IMR-90 (cell line): ENCODE results near the gene DIPK1B. TPM values are rescaled to one million over a fixed set of nuclear protein-coding genes. Genes with fewer than 3 reads are reported as not detected.

Experiments used
- ATAC-seq: fragments of 200-7000 bp; cut with Tn5 transposase; 2 replicates; pipeline ENCODE4 v1.9.1; 2020; ENCODE audit warnings: low read depth, mild to moderate bottlenecking, moderate library complexity
- BruUV-seq: library from RNA; stranded (reverse); fragments of 400-500 nt; replicated peaks from 2 replicates; lab custom pipeline; 2021; lab: Mats Ljungman, UMichigan
- CTCF ChIA-PET: fragments of 300-600 bp; formaldehyde crosslinking; extraction: SDS; loops from one replicate; lab custom pipeline; 2021; ENCODE audit warnings: antibody characterized with exemption; lab: Yijun Ruan, JAX
- POLR2A ChIA-PET: fragments of 300-600 bp; sonication (Branson Sonifier 250); formaldehyde crosslinking; loops from one replicate; lab custom pipeline; 2022; ENCODE audit warnings: antibody characterized with exemption; ENCODE audit not compliant: unreplicated experiment; lab: Charles Lee
- DNase-seq: peaks from one replicate; pipeline ENCODE4 v3.0.0; 2013
- H2AFZ ChIP-seq: replicated peaks from 2 replicates; pipeline ENCODE3; 2013; ENCODE audit warnings: low read length, mild to moderate bottlenecking; ENCODE audit not compliant: poor library complexity
- H2AK5ac ChIP-seq: 2 replicates; pipeline ENCODE4 v1.6.1; 2013; ENCODE audit warnings: low read depth, low read length, inconsistent platforms
- H2AK9ac ChIP-seq: replicated peaks from 2 replicates; pipeline ENCODE3; 2013; ENCODE audit warnings: mild to moderate bottlenecking, low read depth, low read length, moderate library complexity; ENCODE audit not compliant: poor library complexity
- H2BK120ac ChIP-seq: 2 replicates; pipeline ENCODE4 v1.6.1; 2013; ENCODE audit warnings: low read depth, low read length, inconsistent platforms
- H2BK15ac ChIP-seq: 3 replicates; pipeline ENCODE4 v1.6.1; 2013; ENCODE audit warnings: low read depth, low read length, inconsistent platforms
- H2BK20ac ChIP-seq: 2 replicates; pipeline ENCODE4 v1.6.1; 2013; ENCODE audit warnings: low read depth, mild to moderate bottlenecking, inconsistent platforms, low read length, moderate library complexity
- H2BK5ac ChIP-seq: 2 replicates; pipeline ENCODE4 v1.6.1; 2013; ENCODE audit warnings: mild to moderate bottlenecking, low read depth, low read length, inconsistent platforms; ENCODE audit not compliant: poor library complexity, severe bottlenecking
- H3K14ac ChIP-seq: replicated peaks from 2 replicates; pipeline ENCODE4 v1.6.1; 2013; ENCODE audit warnings: low read depth, low read length, inconsistent platforms
- H3K18ac ChIP-seq: 2 replicates; pipeline ENCODE4 v1.6.1; 2013; ENCODE audit warnings: low read depth, low read length, control low read depth
- H3K23ac ChIP-seq: 2 replicates; pipeline ENCODE4 v1.6.1; 2013; ENCODE audit warnings: low read depth, low read length, inconsistent platforms
- H3K27ac ChIP-seq: 2 replicates; pipeline ENCODE4 v1.5.1; 2013; ENCODE audit warnings: mild to moderate bottlenecking, control low read depth, low read length; ENCODE audit not compliant: insufficient read depth
- H3K27me3 ChIP-seq: 2 replicates; pipeline ENCODE4 v1.6.1; 2013; ENCODE audit warnings: low read length; ENCODE audit not compliant: control insufficient read depth, insufficient read depth
- H3K36me3 ChIP-seq: 2 replicates; pipeline ENCODE4 v1.6.1; 2013; ENCODE audit warnings: low read length, mixed read lengths; ENCODE audit not compliant: control insufficient read depth, insufficient read depth
- H3K4ac ChIP-seq: 2 replicates; pipeline ENCODE4 v1.6.1; 2013; ENCODE audit warnings: low read depth, low read length, inconsistent platforms
- H3K4me1 ChIP-seq: 2 replicates; pipeline ENCODE4 v1.6.1; 2013; ENCODE audit warnings: low read length, mixed read lengths; ENCODE audit not compliant: control insufficient read depth, insufficient read depth
- H3K4me2 ChIP-seq: 2 replicates; pipeline ENCODE4 v1.6.1; 2013; ENCODE audit warnings: low read depth, mild to moderate bottlenecking, control low read depth, low read length, moderate library complexity
- H3K4me3 ChIP-seq: 2 replicates; pipeline ENCODE4 v1.5.1; 2013; ENCODE audit warnings: low read depth, mild to moderate bottlenecking, control low read depth, low read length, moderate library complexity; ENCODE audit not compliant: insufficient read depth
- H3K56ac ChIP-seq: 2 replicates; pipeline ENCODE4 v1.6.1; 2013; ENCODE audit warnings: low read length, inconsistent platforms; ENCODE audit not compliant: insufficient read depth; ENCODE audit errors: extremely low read depth
- H3K79me1 ChIP-seq, 2 experiments: 2 replicates each; pipeline ENCODE4 v1.6.1; 2013; ENCODE audit warnings: low read length in 2 of 2, inconsistent platforms in 1 of 2, low read depth in 1 of 2
- H3K9ac ChIP-seq: 2 replicates; pipeline ENCODE4 v1.6.1; 2013; ENCODE audit warnings: low read depth, low read length, control low read depth
- H3K9me1 ChIP-seq: 2 replicates; pipeline ENCODE4 v1.6.1; 2013; ENCODE audit warnings: low read length, inconsistent platforms; ENCODE audit not compliant: insufficient read depth
- H3K9me3 ChIP-seq: 2 replicates; pipeline ENCODE4 v1.6.1; 2013; ENCODE audit warnings: low read length; ENCODE audit not compliant: control insufficient read depth, insufficient read depth
- H4K20me1 ChIP-seq: 2 replicates; pipeline ENCODE4 v1.6.1; 2013; ENCODE audit warnings: low read length, inconsistent platforms; ENCODE audit not compliant: insufficient read depth
- H4K5ac ChIP-seq: 2 replicates; pipeline ENCODE4 v1.6.1; 2013; ENCODE audit warnings: mild to moderate bottlenecking, low read depth, low read length, control low read depth
- H4K8ac ChIP-seq, 2 experiments: 2 replicates each; pipeline ENCODE4 v1.6.1; 2013; ENCODE audit warnings: low read depth in 2 of 2, low read length in 2 of 2, control low read depth in 1 of 2, inconsistent platforms in 1 of 2
- H4K91ac ChIP-seq: 2 replicates; pipeline ENCODE4 v1.6.1; 2013; ENCODE audit warnings: low read depth, low read length, inconsistent platforms; ENCODE audit not compliant: insufficient read depth
- CHD1 ChIP-seq: IDR thresholded peaks from 2 replicates; pipeline ENCODE4 v1.6.1; 2012; ENCODE audit warnings: low read depth, low read length, improper control_type of control experiment
- FOS ChIP-seq: fragments of 150-350 bp; IDR thresholded peaks from 2 replicates; pipeline ENCODE4 v1.6.1; 2016; ENCODE audit warnings: low read depth, low read length
- POLR2A ChIP-seq: IDR thresholded peaks from 2 replicates; pipeline ENCODE4 v1.6.1; 2012; ENCODE audit warnings: mild to moderate bottlenecking, low read depth, low read length
- SMC3 ChIP-seq: fragments of 150-350 bp; IDR thresholded peaks from 2 replicates; pipeline ENCODE4 v1.6.1; 2016; ENCODE audit warnings: low read depth, mild to moderate bottlenecking, antibody characterized with exemption, low read length, moderate library complexity
- WGBS, 2 experiments: methylation state at CpG; one replicate each; pipeline versions ENCODE4 v1.1.5 to v1.1.7; 2013; ENCODE audit warnings: missing lambda C conversion rate in 2 of 2; ENCODE audit not compliant: insufficient read length in 1 of 2; ENCODE audit errors: extremely low coverage in 2 of 2; 5-methylcytosine and 5-hydroxymethylcytosine counted together
- dilution Hi-C: fragments of 300-500 bp; cut with HindIII; formaldehyde crosslinking; loops from one replicate; pipeline ENCODE4 v1.14.3; 2018; ENCODE audit warnings: low sequenced_read_pairs; ENCODE audit not compliant: unreplicated experiment
- in situ Hi-C: fragments of 300-500 bp; cut with MboI; formaldehyde crosslinking; loops from 3 replicates; pipeline ENCODE4 v1.14.3; 2019; ENCODE audit warnings: low sequenced_read_pairs, inconsistent platforms, mixed read lengths
- intact Hi-C: fragments of 100-400 bp; cut with micrococcal nuclease; formaldehyde crosslinking; loops from 2 replicates; pipeline ENCODE4 v1.10.0; 2022
- polyA plus RNA-seq, 3 experiments: library from polyadenylated mRNA; depleted of rRNA; stranded (reverse); fragments of >200 nt; gene quantifications; 2 replicates each; pipeline ENCODE4 v1.2.3, GENCODE V29; 2012; ENCODE audit warnings: low replicate concordance in 1 of 3
- total RNA-seq: library from RNA; depleted of rRNA; stranded (reverse); fragments of >200 nt; gene quantifications from 2 replicates; pipeline ENCODE4 v1.2.3, GENCODE V29; 2012

Gene DIPK1B
- total and polyA plus RNA-seq, 2 of the 4 experiments (the other 2 are of a cell fraction): 3.4 to 7.1 TPM

- Histone ChIP-seq H3K4me2 (no peak overlapping the region), H3K36me3 (no peaks in the 10 kb centered on the region), H3K9ac (no peak overlapping the region), H3K14ac (no peak overlapping the region), H2BK20ac (no peak overlapping the region), H4K5ac (no peak overlapping the region), H4K8ac (no peak overlapping the region), H4K91ac (no peak overlapping the region), H2AK5ac (no peak overlapping the region), H4K20me1 (peaks cover under 1% of the 10 kb centered on the region; the same call in 1 of the 2 replicates), H3K4ac (no peak overlapping the region), H3K27ac (no peak overlapping the region), H3K9me3 (no peaks in the 10 kb centered on the region), H3K4me1 (peaks cover 2% of the 10 kb centered on the region; the same call in 1 of the 2 replicates), H3K9me1 (no peaks in the 10 kb centered on the region), H2BK120ac (no peak overlapping the region), H2AK9ac (no peak overlapping the region), H3K4me3 (no peak overlapping the region), H2BK15ac (no peak overlapping the region), H3K79me1 (no peaks in the 10 kb centered on the region), H3K27me3 (peaks cover 15% of the 10 kb centered on the region), H3K56ac (no peak overlapping the region), H2BK5ac (no peak overlapping the region), H3K23ac (no peak overlapping the region), H3K18ac (no peak overlapping the region), H2AFZ (no peak overlapping the region)
- WGBS, 2 experiments: 100% methylated on average over 2 of the region's 8 CpGs; no CpG with 5 or more reads in 1 of the 2 experiments
- dilution Hi-C loops: no loop called here
- ChIA-PET CTCF (interaction anchor here (0.6 kb wide), 1 partner anchor 133 kb away, joined by 3 read pairs; no protein-coding TSS in a partner anchor), POLR2A (no interaction called here)
- in situ Hi-C loops: no loop called here
- DNase-seq: no peak
- no TSS peak for BruUV-seq
- intact Hi-C loops: no loop called here
- ATAC-seq: no peak
- TF ChIP-seq FOS (no peak), CHD1 (no peak), SMC3 (no peak), POLR2A (no peak)
Measured at GRCh38 chr9:136714893-136715274, 2.5 kb downstream of the DIPK1B start.
